HL-60 (cell line): ENCODE measurements around the gene OR5H6.
A peak's percentile ranks its signal among the peaks of the same experiment; 100 is the strongest.
"Not testable (repeated sequence)": the region's sequence is repeated elsewhere in the genome, so short reads cannot be mapped to it uniquely, and the experiment has no call there.

Source experiments
- DNase-seq, 2 experiments: peaks; one replicate each; pipeline ENCODE4 v3.0.0-alpha.2; 2010 to 2020; ENCODE audit warnings: low read depth in 1 of 2, low spot score in 1 of 2
- H3K27ac ChIP-seq: fragments of 250-450 bp; sonication (Bioruptor Pico); replicated peaks from 2 replicates; pipeline ENCODE4 v1.5.1; 2020; ENCODE audit warnings: mild to moderate bottlenecking, moderate library complexity
- H3K27me3 ChIP-seq: fragments of 250-450 bp; sonication (Bioruptor Pico); 2 replicates; pipeline ENCODE4 v1.5.1; 2021; ENCODE audit warnings: mild to moderate bottlenecking, moderate library complexity; ENCODE audit not compliant: insufficient read depth, poor library complexity, severe bottlenecking
- H3K4me3 ChIP-seq: replicated peaks from 2 replicates; pipeline ENCODE4 v1.5.1; 2011; ENCODE audit warnings: mild to moderate bottlenecking, control low read depth, low read length; ENCODE audit not compliant: insufficient read depth
- CTCF ChIP-seq: IDR thresholded peaks from one replicate; pipeline ENCODE4 v1.5.1; 2011; ENCODE audit warnings: low read length, control low read depth, inconsistent platforms; ENCODE audit not compliant: insufficient read depth
- GABPA ChIP-seq: IDR thresholded peaks from 2 replicates; pipeline ENCODE4 v1.6.1; 2012; ENCODE audit warnings: low read depth
- POLR2AphosphoS5 ChIP-seq: IDR thresholded peaks from 2 replicates; pipeline ENCODE4 v1.6.1; 2012; ENCODE audit warnings: low read depth
- REST ChIP-seq: IDR thresholded peaks from 2 replicates; pipeline ENCODE4 v1.6.1; 2012; ENCODE audit warnings: low read depth; ENCODE audit not compliant: insufficient replicate concordance
- SPI1 ChIP-seq: IDR thresholded peaks from 2 replicates; pipeline ENCODE4 v1.6.1; 2012; ENCODE audit warnings: low read depth, mild to moderate bottlenecking, borderline replicate concordance

OR5H6 gene

DNA sequence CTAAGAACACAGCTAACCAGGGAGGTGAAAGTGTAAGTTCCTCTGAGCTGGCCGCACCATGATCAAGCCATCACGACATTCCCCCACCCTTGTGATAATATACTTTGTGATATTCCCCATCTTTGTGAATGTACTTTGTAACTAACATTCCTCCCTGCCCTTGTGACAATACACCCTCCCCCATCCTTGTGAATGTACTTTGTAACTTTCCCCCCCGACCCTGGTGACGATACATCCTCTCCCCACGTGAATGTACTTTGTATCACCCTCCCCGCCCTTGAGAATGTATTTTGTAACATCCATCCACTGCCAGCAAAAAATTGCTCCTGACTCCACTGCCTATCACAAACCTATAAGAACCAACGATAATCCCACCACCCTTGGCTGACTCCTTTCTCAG is 20.2 kb upstream of the OR5H6 start:
- H3K4me3 ChIP-seq: no peak overlapping the region
- DNase-seq: no peak
- no peaks in the 10 kb centered on the region for H3K27me3 ChIP-seq
- TF ChIP-seq GABPA (no peak), CTCF (no peak), REST (no peak), SPI1 (no peak), POLR2AphosphoS5 (no peak)
- no peak overlapping the region for H3K27ac ChIP-seq

- no peak for DNase-seq
- Histone ChIP-seq H3K27me3 (no peaks in the 10 kb centered on the region), H3K4me3 (no peak overlapping the region), H3K27ac (no peak overlapping the region)
- TF ChIP-seq GABPA: no peak
- no peak for TF ChIP-seq POLR2AphosphoS5
- TF ChIP-seq CTCF: no peak
- TF ChIP-seq SPI1: no peak
- TF ChIP-seq REST: no peak
These were observed 17.9 kb upstream of the OR5H6 start for GRCh38 chr3:98246142-98246541.

- not testable (repeated sequence) for H3K27me3 ChIP-seq, H3K4me3 ChIP-seq, DNase-seq, H3K27ac ChIP-seq
These were observed 8.0 kb upstream of the OR5H6 start for GRCh38 chr3:98256026-98256425.

DNA sequence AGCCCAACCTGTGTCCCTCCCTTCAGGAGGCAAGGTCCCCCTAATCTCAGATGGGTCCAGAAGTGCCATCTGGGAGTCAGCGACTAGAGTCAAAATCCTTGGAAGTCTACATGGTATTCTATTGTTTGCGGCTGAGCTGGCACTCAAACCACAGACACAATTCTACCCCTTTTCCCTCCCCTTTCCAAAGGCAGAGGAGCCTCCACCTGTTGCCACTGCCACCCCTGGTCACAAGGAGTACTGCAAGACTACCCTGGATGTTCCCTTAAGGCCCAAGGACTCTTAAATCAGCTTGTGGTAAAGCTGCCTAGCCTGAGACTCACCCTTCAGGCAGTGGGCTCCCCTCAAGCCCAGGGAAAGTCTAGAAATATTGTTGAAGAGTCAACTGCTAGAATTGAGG is 4.3 kb upstream of the OR5H6 start:
- no peaks in the 10 kb centered on the region for H3K27me3 ChIP-seq
- no peak overlapping the region for H3K4me3 ChIP-seq
- H3K27ac ChIP-seq: no peak overlapping the region
- TF ChIP-seq CTCF (no peak), GABPA (no peak), POLR2AphosphoS5 (no peak), REST (no peak), SPI1 (no peak)
- peak in 1 of 2 experiments; percentile 6 for DNase-seq
